GM12878 (cell line): ENCODE data around the gene OSBPL5. TPM values are rescaled to one million over a fixed set of nuclear protein-coding genes. Genes with fewer than 3 reads are reported as not detected.

Experiments used
- ATAC-seq: fragments of 200-7000 bp; cut with Tn5 transposase; 3 replicates; pipeline ENCODE4 v1.9.1; 2020; ENCODE audit warnings: mild to moderate bottlenecking, moderate library complexity
- BruUV-seq: library from RNA; stranded (reverse); fragments of 400-500 nt; replicated peaks from 2 replicates; lab custom pipeline; 2021; lab: Mats Ljungman, UMichigan
- CTCF ChIA-PET: fragments of 300-600 bp; sonication (Branson Sonifier 250); formaldehyde crosslinking; extraction: SDS; loops from one replicate; lab custom pipeline; 2021; ENCODE audit warnings: inconsistent platforms; lab: Yijun Ruan, JAX
- POLR2A ChIA-PET: fragments of 350-600 bp; formaldehyde crosslinking; extraction: SDS; loops from one replicate; lab custom pipeline; 2021; ENCODE audit warnings: inconsistent platforms; lab: Charles Lee
- RAD21 ChIA-PET: fragments of 300-600 bp; sonication (Branson Sonifier 250); formaldehyde crosslinking; loops from one replicate; lab custom pipeline; 2023; ENCODE audit warnings: antibody characterized with exemption; ENCODE audit not compliant: unreplicated experiment; lab: Charles Lee
- SMC1A ChIA-PET: fragments of 300-600 bp; sonication (Branson Sonifier 250); formaldehyde crosslinking; loops from one replicate; lab custom pipeline; 2023; ENCODE audit not compliant: unreplicated experiment, uncharacterized antibody; lab: Charles Lee
- DNase-seq: peaks from one replicate; pipeline ENCODE4 v3.0.0-alpha.2; 2011; ENCODE audit warnings: low read depth, low spot score
- FAIRE-seq: peaks from 3 replicates; lab custom pipeline; 2011; peaks lifted over from hg19 to GRCh38; lab: Jason Lieb, UNC
- H2AFZ ChIP-seq: 2 replicates; pipeline ENCODE4 v1.6.0; 2011; ENCODE audit warnings: low read depth, low read length, control low read depth; ENCODE audit not compliant: control insufficient read depth
- H3K27ac ChIP-seq: 2 replicates; pipeline ENCODE4 v1.5.1; 2011; ENCODE audit warnings: control low read depth; ENCODE audit not compliant: control insufficient read depth, insufficient read depth
- H3K27me3 ChIP-seq, 2 experiments: replicated peaks in 1 of 2; 2 replicates each; pipeline versions ENCODE4 v1.6.0 to v1.6.1; 2011; ENCODE audit warnings: low read length in 1 of 2; ENCODE audit not compliant: control insufficient read depth in 2 of 2, insufficient read depth in 2 of 2
- H3K36me3 ChIP-seq, 2 experiments: 2 replicates each; pipeline ENCODE4 v1.5.1; 2011; ENCODE audit warnings: low read length in 1 of 2; ENCODE audit not compliant: control insufficient read depth in 2 of 2, insufficient read depth in 2 of 2
- H3K4me1 ChIP-seq: 2 replicates; pipeline ENCODE4 v1.6.1; 2011; ENCODE audit warnings: mild to moderate bottlenecking, low read length, moderate library complexity, mixed read lengths; ENCODE audit not compliant: control insufficient read depth, insufficient read depth
- H3K4me2 ChIP-seq: 2 replicates; pipeline ENCODE4 v1.6.0; 2011; ENCODE audit warnings: control low read depth; ENCODE audit not compliant: control insufficient read depth, insufficient read depth
- H3K4me3 ChIP-seq: fragments of 200-600 bp; sonication (generic); 2 replicates; pipeline ENCODE4 v1.5.1; 2016
- H3K79me2 ChIP-seq: 2 replicates; pipeline ENCODE4 v1.6.0; 2011; ENCODE audit warnings: low read length; ENCODE audit not compliant: control insufficient read depth, insufficient read depth
- H3K9ac ChIP-seq: 2 replicates; pipeline ENCODE4 v1.8.0; 2011; ENCODE audit warnings: low read length, control low read depth, mixed read lengths; ENCODE audit not compliant: control insufficient read depth, insufficient read depth
- H3K9me3 ChIP-seq: replicated peaks from 3 replicates; pipeline ENCODE4 v1.5.1; 2011; ENCODE audit warnings: mild to moderate bottlenecking, low read length; ENCODE audit not compliant: control insufficient read depth, insufficient read depth
- H4K20me1 ChIP-seq: 2 replicates; pipeline ENCODE4 v1.6.0; 2011; ENCODE audit not compliant: control insufficient read depth, insufficient read depth
- ATF3 ChIP-seq: IDR thresholded peaks from 2 replicates; pipeline ENCODE4 v1.6.1; 2011; ENCODE audit warnings: low read depth, mild to moderate bottlenecking, low read length, moderate library complexity, borderline replicate concordance; ENCODE audit errors: extremely low read depth
- IRF4 ChIP-seq: IDR thresholded peaks from 2 replicates; pipeline ENCODE4 v1.6.1; 2011; ENCODE audit warnings: low read depth, low read length
- MEF2A ChIP-seq: IDR thresholded peaks from 2 replicates; pipeline ENCODE4 v1.6.1; 2011; ENCODE audit warnings: low read depth, mild to moderate bottlenecking, low read length, moderate library complexity; ENCODE audit not compliant: insufficient read depth
- MTA2 ChIP-seq: fragments of 450-650 bp; IDR thresholded peaks from 2 replicates; pipeline ENCODE4 v1.6.1; 2016; ENCODE audit warnings: low read depth, mild to moderate bottlenecking, moderate library complexity
- MYB ChIP-seq: fragments of 150-350 bp; IDR thresholded peaks from 2 replicates; pipeline ENCODE4 v1.6.1; 2014; ENCODE audit warnings: mild to moderate bottlenecking, low read depth, low read length, borderline replicate concordance
- MYC ChIP-seq: IDR thresholded peaks from 2 replicates; pipeline ENCODE4 v1.6.1; 2011; ENCODE audit warnings: mild to moderate bottlenecking, low read length, moderate library complexity, inconsistent platforms; ENCODE audit not compliant: insufficient read depth, insufficient replicate concordance, insufficient read length, severe bottlenecking
- NBN ChIP-seq: fragments of 450-650 bp; IDR thresholded peaks from 2 replicates; pipeline ENCODE4 v1.6.1; 2016
- NFYB ChIP-seq: IDR thresholded peaks from 2 replicates; pipeline ENCODE4 v1.6.1; 2011; ENCODE audit warnings: low read depth, mild to moderate bottlenecking, low read length, improper control_type of control experiment, moderate library complexity; ENCODE audit not compliant: insufficient read depth
- NR2C2 ChIP-seq: IDR thresholded peaks from 2 replicates; pipeline ENCODE4 v1.6.1; 2011; ENCODE audit warnings: borderline replicate concordance, low read depth; ENCODE audit not compliant: control insufficient read depth, insufficient read length
- PAX8 ChIP-seq: fragments of 450-650 bp; IDR thresholded peaks from 2 replicates; pipeline ENCODE4 v1.6.1; 2017; ENCODE audit warnings: mild to moderate bottlenecking, moderate library complexity
- PBX3 ChIP-seq: IDR thresholded peaks from 2 replicates; pipeline ENCODE4 v1.6.1; 2011; ENCODE audit warnings: mild to moderate bottlenecking, low read depth, low read length, moderate library complexity; ENCODE audit not compliant: insufficient replicate concordance
- RBBP5 ChIP-seq: fragments of 200-600 bp; sonication (generic); conservative IDR thresholded peaks from 2 replicates; pipeline ENCODE4 v1.6.1; 2016
- RELA ChIP-seq: fragments of 450-650 bp; IDR thresholded peaks from 2 replicates; pipeline ENCODE4 v1.8.0; 2014; ENCODE audit warnings: borderline replicate concordance; ENCODE audit not compliant: partially characterized antibody
- SIN3A ChIP-seq: IDR thresholded peaks from 2 replicates; pipeline ENCODE4 v1.6.1; 2012; ENCODE audit warnings: low read depth, low read length, improper control_type of control experiment
- SMAD1 ChIP-seq: fragments of 450-650 bp; IDR thresholded peaks from 2 replicates; pipeline ENCODE4 v1.6.1; 2018; ENCODE audit warnings: mild to moderate bottlenecking, low read depth; ENCODE audit not compliant: partially characterized antibody
- SREBF2 ChIP-seq: IDR thresholded peaks from 2 replicates; pipeline ENCODE4 v1.6.1; 2012; ENCODE audit warnings: mild to moderate bottlenecking, low read length
- TBL1XR1 ChIP-seq: IDR thresholded peaks from 2 replicates; pipeline ENCODE4 v1.6.1; 2012; ENCODE audit warnings: low read depth, low read length, improper control_type of control experiment
- TCF7 ChIP-seq: IDR thresholded peaks from 2 replicates; pipeline ENCODE4 v1.6.1; 2014; ENCODE audit warnings: antibody characterized with exemption, borderline replicate concordance
- ZBTB11 ChIP-seq: fragments of 450-650 bp; formaldehyde crosslinking; IDR thresholded peaks from 2 replicates; pipeline ENCODE4 v1.5.0; 2022; ENCODE audit warnings: mild to moderate bottlenecking, missing genetic modification characterization
- ZNF217 ChIP-seq: fragments of 450-650 bp; IDR thresholded peaks from 2 replicates; pipeline ENCODE4 v1.6.1; 2017; ENCODE audit warnings: antibody characterized with exemption, mild to moderate bottlenecking
- WGBS: methylation state at CpG from one replicate; pipeline ENCODE4 v1.1.6; 2016; ENCODE audit warnings: low lambda C conversion rate; ENCODE audit not compliant: insufficient replicate concordance, insufficient coverage; ENCODE audit errors: missing lambda C conversion rate; 5-methylcytosine and 5-hydroxymethylcytosine counted together
- in situ Hi-C: fragments of 300-500 bp; cut with MboI; formaldehyde crosslinking; loops from 9 replicates; pipeline ENCODE4 v1.14.3; 2018; ENCODE audit warnings: mixed read lengths
- intact Hi-C: fragments of 100-400 bp; cut with micrococcal nuclease; formaldehyde crosslinking; loops from one replicate; pipeline ENCODE4 v1.14.2; 2022; ENCODE audit not compliant: unreplicated experiment
- polyA plus RNA-seq, 11 experiments: library from polyadenylated mRNA; depleted of rRNA in 4 of 11; unstranded in 6 of 11; stranded (reverse) in 5 of 11; fragments of >200 nt; fragmentation: Nextera tagmentation in 4 of 11; fragmentation: Illumina TruSeq in 1 of 11; extraction: Ambion mirVana in 4 of 11; extraction: Trizol in 1 of 11; gene quantifications; 1 replicate in 1 of 11; 2 replicates in 10 of 11; pipeline versions ENCODE4 v1.2.1 to v1.2.3, GENCODE V29; 2011 to 2016; ENCODE audit warnings: inconsistent platforms in 2 of 11, missing spikeins in 2 of 11, low read depth in 1 of 11
- total RNA-seq, 4 experiments: library from RNA; depleted of rRNA in 3 of 4; stranded (reverse); fragments of >200 nt in 3 of 4; fragmentation: Illumina TruSeq in 1 of 4; extraction: Trizol in 1 of 4; gene quantifications; 2 replicates each; pipeline versions ENCODE4 v1.2.1 to v1.2.3, GENCODE V29; 2013 to 2021

Gene OSBPL5
- total and polyA plus RNA-seq, 10 of the 15 experiments (the other 5 are each of a cell fraction or from before 2014, with no cell fraction given) = not detected

- Histone ChIP-seq H3K4me3 (no peak overlapping the region), H3K79me2 (no peaks in the 10 kb centered on the region), H3K27me3 (no peaks in the 10 kb centered on the region), H2AFZ (no peak overlapping the region), H3K9ac (no peak overlapping the region), H3K4me1 (no peaks in the 10 kb centered on the region), H3K27ac (no peak overlapping the region), H3K4me2 (no peak overlapping the region), H3K9me3 (no peaks in the 10 kb centered on the region), H4K20me1 (no peaks in the 10 kb centered on the region), H3K36me3 (no peaks in the 10 kb centered on the region)
- POLR2A ChIA-PET = no interaction called here
- CTCF ChIA-PET = interaction anchor here (1.8 kb wide), 1 partner anchor 16 kb away, joined by 4 read pairs; no protein-coding TSS in a partner anchor
- SMC1A ChIA-PET = interaction anchor here (1.4 kb wide), 1 partner anchor 16 kb away, joined by 4 read pairs; no protein-coding TSS in a partner anchor
- no peak for FAIRE-seq
- DNase-seq = no peak
- intact Hi-C loops = no loop called here
- in situ Hi-C loops = no loop called here
- ATAC-seq = no peak
- WGBS = 54% methylated on average over 8 of the region's 8 CpGs
- no TSS peak for BruUV-seq
- no peak for TF ChIP-seq SIN3A
- TF ChIP-seq TCF7 = no peak
- no peak for TF ChIP-seq SMAD1
- TF ChIP-seq SREBF2 = no peak
- TF ChIP-seq RBBP5 = no peak
- no peak for TF ChIP-seq NR2C2
- no peak for TF ChIP-seq TBL1XR1
- TF ChIP-seq NFYB = no peak
- no peak for TF ChIP-seq IRF4
- no peak for TF ChIP-seq MTA2
- TF ChIP-seq MEF2A = no peak
- no peak for TF ChIP-seq NBN
- TF ChIP-seq ZBTB11 (CRISPR knock-in tag) = no peak
- no peak for TF ChIP-seq PBX3
- no peak for TF ChIP-seq ATF3
- no peak for TF ChIP-seq MYB
- TF ChIP-seq RELA = no peak
- no peak for TF ChIP-seq MYC
- no peak for TF ChIP-seq ZNF217
- TF ChIP-seq PAX8 = no peak
- RAD21 ChIA-PET = no interaction called here
These were observed 90.1 kb downstream of the OSBPL5 start for GRCh38 chr11:3074912-3075589.
